ENCODE data around the gene E2F1. TPM values are rescaled to one million over a fixed set of nuclear protein-coding genes. Genes with fewer than 3 reads are reported as not detected.

E2F1 gene
- total and polyA plus RNA-seq, 4 donors: 3.4 to 11.4 (median 10.3) TPM

- peaks cover 25% of the 10 kb centered on the region for H3K4me1 ChIP-seq (ENCODE audit: control insufficient read depth, insufficient read depth, low read length)
- no peaks in the 10 kb centered on the region for H3K9me3 ChIP-seq (ENCODE audit: control insufficient read depth, insufficient read depth, low read length)
- H3K36me3 ChIP-seq (ENCODE audit: control insufficient read depth, insufficient read depth, low read length): peaks cover 51% of the 10 kb centered on the region
- no peaks in the 10 kb centered on the region for H3K27me3 ChIP-seq (ENCODE audit: control insufficient read depth, insufficient read depth, low read length)
- H3K4me3 ChIP-seq (ENCODE audit: low read depth, low read length): no peak overlapping the region
- no peak for DNase-seq (ENCODE audit: low read depth in 4 of 6, low spot score in 6 of 6)
- H3K27ac ChIP-seq (ENCODE audit: low read depth, low read length): no peak overlapping the region
- 95% methylated on average over 20 of the region's 21 CpGs for WGBS (ENCODE audit: insufficient coverage)
Measured at GRCh38 chr20:33660035-33660684, 26.0 kb downstream of the E2F1 start.

- DNase-seq (ENCODE audit: low read depth in 4 of 6, low spot score in 6 of 6): no peak
- peaks cover 51% of the 10 kb centered on the region for H3K36me3 ChIP-seq (ENCODE audit: control insufficient read depth, insufficient read depth, low read length)
- WGBS (ENCODE audit: insufficient coverage): 95% methylated on average over 28 of the region's 32 CpGs
- H3K27ac ChIP-seq (ENCODE audit: low read depth, low read length): no peak overlapping the region
- H3K4me1 ChIP-seq (ENCODE audit: control insufficient read depth, insufficient read depth, low read length): peaks cover 21% of the 10 kb centered on the region
- no peaks in the 10 kb centered on the region for H3K9me3 ChIP-seq (ENCODE audit: control insufficient read depth, insufficient read depth, low read length)
- H3K27me3 ChIP-seq (ENCODE audit: control insufficient read depth, insufficient read depth, low read length): no peaks in the 10 kb centered on the region
- no peak overlapping the region for H3K4me3 ChIP-seq (ENCODE audit: low read depth, low read length)
Measured at GRCh38 chr20:33659341-33660034, 26.7 kb downstream of the E2F1 start.

- H3K36me3 ChIP-seq (ENCODE audit: control insufficient read depth, insufficient read depth, low read length): peaks cover 51% of the 10 kb centered on the region
- H3K4me1 ChIP-seq (ENCODE audit: control insufficient read depth, insufficient read depth, low read length): peaks cover 15% of the 10 kb centered on the region
- H3K9me3 ChIP-seq (ENCODE audit: control insufficient read depth, insufficient read depth, low read length): no peaks in the 10 kb centered on the region
- no peak for DNase-seq (ENCODE audit: low read depth in 4 of 6, low spot score in 6 of 6)
- H3K27me3 ChIP-seq (ENCODE audit: control insufficient read depth, insufficient read depth, low read length): no peaks in the 10 kb centered on the region
- H3K4me3 ChIP-seq (ENCODE audit: low read depth, low read length): no peak overlapping the region
- WGBS (ENCODE audit: insufficient coverage): 92% methylated on average over 4 of the region's 4 CpGs
- no peak overlapping the region for H3K27ac ChIP-seq (ENCODE audit: low read depth, low read length)
Measured at GRCh38 chr20:33658929-33659328, 27.3 kb downstream of the E2F1 start.

- Histone ChIP-seq H3K4me1 (ENCODE audit: control insufficient read depth, insufficient read depth, low read length) (peaks cover 15% of the 10 kb centered on the region), H3K36me3 (ENCODE audit: control insufficient read depth, insufficient read depth, low read length) (peaks cover 51% of the 10 kb centered on the region), H3K9me3 (ENCODE audit: control insufficient read depth, insufficient read depth, low read length) (no peaks in the 10 kb centered on the region), H3K27me3 (ENCODE audit: control insufficient read depth, insufficient read depth, low read length) (no peaks in the 10 kb centered on the region), H3K27ac (ENCODE audit: low read depth, low read length) (no peak overlapping the region), H3K4me3 (ENCODE audit: low read depth, low read length) (no peak overlapping the region)
- WGBS (ENCODE audit: insufficient coverage): 98% methylated on average over 6 of the region's 8 CpGs
- DNase-seq (ENCODE audit: low read depth in 4 of 6, low spot score in 6 of 6): no peak
Measured at GRCh38 chr20:33658510-33658909, 27.7 kb downstream of the E2F1 start.

- DNase-seq (ENCODE audit: low read depth in 4 of 6, low spot score in 6 of 6): no peak
- peaks cover 13% of the 10 kb centered on the region for H3K4me1 ChIP-seq (ENCODE audit: control insufficient read depth, insufficient read depth, low read length)
- H3K27me3 ChIP-seq (ENCODE audit: control insufficient read depth, insufficient read depth, low read length): no peaks in the 10 kb centered on the region
- no peaks in the 10 kb centered on the region for H3K9me3 ChIP-seq (ENCODE audit: control insufficient read depth, insufficient read depth, low read length)
- H3K36me3 ChIP-seq (ENCODE audit: control insufficient read depth, insufficient read depth, low read length): peaks cover 51% of the 10 kb centered on the region
- no peak overlapping the region for H3K27ac ChIP-seq (ENCODE audit: low read depth, low read length)
- 85% methylated on average over 10 of the region's 12 CpGs for WGBS (ENCODE audit: insufficient coverage)
- H3K4me3 ChIP-seq (ENCODE audit: low read depth, low read length): no peak overlapping the region
Measured at GRCh38 chr20:33657704-33658095, 28.5 kb downstream of the E2F1 start.

- peaks cover 8% of the 10 kb centered on the region for H3K4me1 ChIP-seq (ENCODE audit: control insufficient read depth, insufficient read depth, low read length)
- peaks cover 51% of the 10 kb centered on the region for H3K36me3 ChIP-seq (ENCODE audit: control insufficient read depth, insufficient read depth, low read length)
- H3K4me3 ChIP-seq (ENCODE audit: low read depth, low read length): no peak overlapping the region
- H3K27ac ChIP-seq (ENCODE audit: low read depth, low read length): no peak overlapping the region
- H3K27me3 ChIP-seq (ENCODE audit: control insufficient read depth, insufficient read depth, low read length): no peaks in the 10 kb centered on the region
- DNase-seq (ENCODE audit: low read depth in 4 of 6, low spot score in 6 of 6): no peak
- no peaks in the 10 kb centered on the region for H3K9me3 ChIP-seq (ENCODE audit: control insufficient read depth, insufficient read depth, low read length)
- 95% methylated on average over 17 of the region's 17 CpGs for WGBS (ENCODE audit: insufficient coverage)
Measured at GRCh38 chr20:33656783-33657703, 29.1 kb downstream of the E2F1 start.

- Histone ChIP-seq H3K4me3 (ENCODE audit: low read depth, low read length) (no peak overlapping the region), H3K4me1 (ENCODE audit: control insufficient read depth, insufficient read depth, low read length) (peaks cover 7% of the 10 kb centered on the region), H3K36me3 (ENCODE audit: control insufficient read depth, insufficient read depth, low read length) (peaks cover 51% of the 10 kb centered on the region), H3K9me3 (ENCODE audit: control insufficient read depth, insufficient read depth, low read length) (no peaks in the 10 kb centered on the region), H3K27ac (ENCODE audit: low read depth, low read length) (no peak overlapping the region), H3K27me3 (ENCODE audit: control insufficient read depth, insufficient read depth, low read length) (no peaks in the 10 kb centered on the region)
- DNase-seq (ENCODE audit: low read depth in 4 of 6, low spot score in 6 of 6): no peak
- 91% methylated on average over 10 of the region's 10 CpGs for WGBS (ENCODE audit: insufficient coverage)
Measured at GRCh38 chr20:33656010-33656782, 30.0 kb downstream of the E2F1 start.

- Histone ChIP-seq H3K36me3 (ENCODE audit: control insufficient read depth, insufficient read depth, low read length) (peaks cover 48% of the 10 kb centered on the region), H3K4me1 (ENCODE audit: control insufficient read depth, insufficient read depth, low read length) (peaks cover 7% of the 10 kb centered on the region), H3K27me3 (ENCODE audit: control insufficient read depth, insufficient read depth, low read length) (no peaks in the 10 kb centered on the region), H3K9me3 (ENCODE audit: control insufficient read depth, insufficient read depth, low read length) (no peaks in the 10 kb centered on the region), H3K4me3 (ENCODE audit: low read depth, low read length) (no peak overlapping the region), H3K27ac (ENCODE audit: low read depth, low read length) (no peak overlapping the region)
- no peak for DNase-seq (ENCODE audit: low read depth in 4 of 6, low spot score in 6 of 6)
- WGBS (ENCODE audit: insufficient coverage): 97% methylated on average over 3 of the region's 4 CpGs
Measured at GRCh38 chr20:33655164-33655563, 31.0 kb downstream of the E2F1 start.

- WGBS (ENCODE audit: insufficient coverage): 81% methylated on average over 14 of the region's 14 CpGs
- no peaks in the 10 kb centered on the region for H3K27me3 ChIP-seq (ENCODE audit: control insufficient read depth, insufficient read depth, low read length)
- no peak overlapping the region for H3K27ac ChIP-seq (ENCODE audit: low read depth, low read length)
- H3K9me3 ChIP-seq (ENCODE audit: control insufficient read depth, insufficient read depth, low read length): no peaks in the 10 kb centered on the region
- peaks cover 7% of the 10 kb centered on the region for H3K4me1 ChIP-seq (ENCODE audit: control insufficient read depth, insufficient read depth, low read length)
- peaks cover 46% of the 10 kb centered on the region for H3K36me3 ChIP-seq (ENCODE audit: control insufficient read depth, insufficient read depth, low read length)
- no peak overlapping the region for H3K4me3 ChIP-seq (ENCODE audit: low read depth, low read length)
- DNase-seq (ENCODE audit: low read depth in 4 of 6, low spot score in 6 of 6): no peak
Measured at GRCh38 chr20:33654680-33655161, 31.5 kb downstream of the E2F1 start.

Measured in spinal cord (tissue), 10 donors.